ENCODE results near the gene UBALD1. TPM values are rescaled to one million over a fixed set of nuclear protein-coding genes. Genes with fewer than 3 reads are reported as not detected.

UBALD1 gene
- 3.5 and 7.0 TPM in 2 replicates for total RNA-seq

GRCh38 chr16:4614571-4615383, at the start of gene UBALD1:
Gene UBALD1, minus strand, starts transcription at chr16:4614888. Its CDS starts 91 bp downstream, at chr16:4614797.

GRCh38 chr16:4624015-4624826, 9.5 kb upstream of the UBALD1 start, which contains the start of gene MGRN1:
Gene MGRN1, plus strand, starts transcription at chr16:4624826. Its CDS starts 135 bp downstream, at chr16:4624961.

Other genes starting within 250 kb of the UBALD1 start
- gene VASN, start 243.0 kb downstream of the UBALD1 start, total RNA-seq, result 137 and 148 TPM in 2 replicates
- 11.2 and 20.1 TPM in 2 replicates for gene CORO7, start 198.3 kb downstream of the UBALD1 start, total RNA-seq
- gene DNAJA3, start 189.0 kb downstream of the UBALD1 start, total RNA-seq, result 61.3 and 69.2 TPM in 2 replicates
- 41.3 and 49.3 TPM in 2 replicates for gene NMRAL1, start 140.3 kb downstream of the UBALD1 start, total RNA-seq
- 43.5 and 46.5 TPM in 2 replicates for gene HMOX2, start 138.5 kb downstream of the UBALD1 start, total RNA-seq
- 16.1 and 25.0 TPM in 2 replicates for gene CDIP1, start 76.1 kb downstream of the UBALD1 start, total RNA-seq
- gene C16orf96, start 58.5 kb downstream of the UBALD1 start, total RNA-seq, result 0.07 TPM in 1 of 2 replicates, not detected in the other
- 38.8 and 56.0 TPM in 2 replicates for gene MGRN1, start 9.9 kb upstream of the UBALD1 start, total RNA-seq
- gene NUDT16L1, start 78.7 kb upstream of the UBALD1 start, total RNA-seq, result 22.6 and 23.5 TPM in 2 replicates
- 25.3 and 37.1 TPM in 2 replicates for gene ANKS3, start 119.4 kb upstream of the UBALD1 start, total RNA-seq
- 1.0 and 1.2 TPM in 2 replicates for gene DNAAF8, start 119.6 kb upstream of the UBALD1 start, total RNA-seq
- gene ZNF500, start 152.3 kb upstream of the UBALD1 start, total RNA-seq, result 8.1 and 11.3 TPM in 2 replicates
- gene SEPTIN12, start 173.5 kb upstream of the UBALD1 start, total RNA-seq, result not detected in 2 replicates
- not detected in 2 replicates for gene SMIM22, start 180.5 kb upstream of the UBALD1 start, total RNA-seq
- gene ROGDI, start 187.7 kb upstream of the UBALD1 start, total RNA-seq, result 9.2 and 9.5 TPM in 2 replicates
- 51.8 and 56.2 TPM in 2 replicates for gene GLYR1, start 232.4 kb upstream of the UBALD1 start, total RNA-seq
- 25.9 and 26.6 TPM in 2 replicates for gene UBN1, start 232.6 kb upstream of the UBALD1 start, total RNA-seq